HG03103 (cell line): Measurements from ENCODE around the gene SLC25A1.
"Not testable (repeated sequence)": the region's sequence is repeated elsewhere in the genome, so short reads cannot be mapped to it uniquely, and the experiment has no call there.

Experiments
- ATAC-seq: cut with Tn5 transposase; IDR thresholded peaks from one replicate; pipeline ENCODE4 v1.9.1; 2021; ENCODE audit warnings: low read depth; ENCODE audit not compliant: unreplicated experiment

SLC25A1 gene

GRCh38 chr22:19169002-19169946 lies 9.3 kb downstream of the SLC25A1 start:
- ATAC-seq, result no peak

- no peak for ATAC-seq
Observed at GRCh38 chr22:19168088-19168890, 10.2 kb downstream of the SLC25A1 start.

DNA sequence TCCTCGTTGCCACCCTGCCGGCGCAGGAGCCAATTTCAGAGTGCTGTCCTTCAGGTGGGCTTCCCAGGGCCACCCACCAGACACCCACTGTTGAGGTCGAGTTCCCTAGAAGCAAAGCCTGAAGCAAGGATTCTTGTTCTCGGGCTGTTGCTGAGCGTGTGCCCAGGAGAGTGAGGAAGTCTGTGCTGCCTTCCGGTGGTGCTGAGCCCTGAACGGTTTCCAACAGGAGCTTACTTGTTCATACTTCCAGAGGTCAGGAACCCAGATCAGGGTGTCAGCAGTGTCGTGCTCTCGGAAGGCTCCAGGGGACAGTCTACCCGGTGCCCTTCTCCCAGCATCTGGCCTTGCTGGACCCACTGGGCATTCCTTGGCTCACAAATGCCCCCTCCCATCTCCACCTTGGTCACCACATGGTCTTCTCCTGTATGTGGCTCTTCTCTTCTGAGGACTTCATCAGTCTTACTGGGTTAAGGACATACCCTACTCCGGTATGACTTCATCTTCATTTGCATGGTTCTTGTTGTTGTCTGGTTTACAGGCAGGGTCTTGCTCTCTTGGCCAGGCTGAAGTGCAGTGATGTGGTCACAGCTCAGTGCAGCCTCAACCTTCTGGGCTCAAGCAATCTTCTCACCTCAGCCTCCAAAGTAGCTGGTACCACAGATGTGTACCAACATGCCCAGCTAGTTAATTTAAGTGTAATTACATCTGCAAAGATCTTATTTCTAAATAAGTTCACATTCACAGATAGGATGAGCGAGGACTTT lies 11.2 kb downstream of the SLC25A1 start:
- ATAC-seq, result no peak

DNA sequence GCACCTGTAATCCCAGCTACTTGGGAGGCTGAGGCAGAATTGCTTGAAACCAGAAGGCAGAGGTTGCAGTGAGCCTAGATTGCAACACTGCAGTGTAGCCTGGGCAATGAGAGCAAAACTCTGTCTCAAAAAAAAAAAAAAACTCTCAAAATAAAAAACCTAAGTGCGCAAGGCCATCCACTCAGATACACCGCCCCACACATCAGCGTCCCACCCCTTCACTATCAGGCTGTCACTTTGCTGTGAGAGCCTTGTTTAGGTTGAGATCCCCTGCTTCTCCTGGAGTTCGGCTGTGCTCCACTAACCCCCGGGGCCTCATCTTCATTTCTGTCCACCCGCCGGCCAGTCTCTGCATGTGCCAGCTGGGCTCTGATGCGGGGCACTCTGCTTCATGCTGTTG lies 12.1 kb downstream of the SLC25A1 start:
- ATAC-seq, result no peak

- ATAC-seq, result no peak
Observed at GRCh38 chr22:19164425-19164824, 14.1 kb downstream of the SLC25A1 start.

DNA sequence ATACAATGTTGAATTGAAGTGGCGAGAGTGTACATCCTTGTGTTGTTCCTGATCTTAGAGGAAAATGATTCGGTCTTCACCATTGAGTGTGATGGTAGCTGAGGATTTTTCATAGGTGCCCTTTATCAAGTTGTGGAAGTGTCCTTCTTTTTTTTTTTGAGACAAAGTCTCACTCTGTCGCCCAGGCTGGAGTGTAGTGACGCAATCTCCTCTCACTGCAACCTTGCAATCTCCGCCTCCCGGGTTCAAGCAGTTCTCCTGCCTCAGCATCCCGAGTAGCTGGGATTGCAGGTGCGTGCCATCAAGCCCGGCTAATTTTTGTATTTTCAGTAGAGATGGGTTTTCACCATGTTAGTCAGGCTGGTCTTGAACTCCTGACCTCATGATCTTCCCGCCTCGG lies 19.9 kb downstream of the SLC25A1 start:
- ATAC-seq, result not testable (repeated sequence)

- not testable (repeated sequence) for ATAC-seq
Observed at GRCh38 chr22:19156109-19156508, 22.4 kb downstream of the SLC25A1 start.

DNA sequence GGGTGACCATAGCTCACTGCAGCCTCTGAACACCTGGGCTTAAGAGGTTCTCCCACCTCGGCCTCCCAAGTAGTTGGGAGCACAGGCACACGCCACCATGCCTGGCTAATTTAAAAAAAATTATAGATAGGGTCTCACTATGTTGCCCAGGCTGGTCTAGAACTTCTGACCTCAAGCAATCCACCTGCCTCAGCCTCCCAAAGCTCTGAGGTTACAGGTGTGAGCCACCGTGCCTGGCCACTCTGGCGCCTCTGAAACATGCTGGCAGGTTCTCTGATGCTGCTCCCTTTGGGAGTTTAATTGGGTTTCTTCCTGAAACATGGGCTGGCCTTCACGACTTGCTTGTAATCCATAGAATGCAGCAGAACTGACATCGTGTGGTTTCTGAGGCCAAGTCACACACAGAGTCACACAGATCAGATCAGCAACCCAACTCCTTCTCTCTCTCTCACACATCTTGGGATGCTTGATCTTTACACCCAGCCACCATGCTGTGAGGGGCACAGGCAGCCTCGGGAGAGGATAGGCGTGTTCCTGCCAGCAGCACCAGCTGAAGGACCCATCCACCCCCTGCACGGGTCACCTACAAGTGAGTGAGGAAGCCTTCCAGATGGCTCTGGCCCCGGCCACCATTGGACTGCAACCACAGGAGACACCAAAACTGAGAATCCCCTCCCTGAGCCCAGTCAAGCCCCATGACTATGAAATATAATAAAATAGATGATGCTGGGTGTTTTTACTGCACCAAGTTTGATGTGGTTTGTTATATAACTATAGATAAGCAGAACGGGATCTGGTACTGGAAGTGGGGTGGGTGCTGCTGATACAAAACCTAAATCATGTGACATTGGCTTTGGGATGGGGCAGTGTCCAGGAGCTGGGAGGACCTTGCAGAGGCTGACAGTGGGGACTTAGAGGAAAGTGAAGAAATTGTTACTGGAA lies 25.3 kb downstream of the SLC25A1 start:
- ATAC-seq, result no peak

GRCh38 chr22:19151329-19152191 lies 27.0 kb downstream of the SLC25A1 start:
- ATAC-seq, result no peak

GRCh38 chr22:19150482-19151328 lies 27.8 kb downstream of the SLC25A1 start:
- no peak for ATAC-seq

DNA sequence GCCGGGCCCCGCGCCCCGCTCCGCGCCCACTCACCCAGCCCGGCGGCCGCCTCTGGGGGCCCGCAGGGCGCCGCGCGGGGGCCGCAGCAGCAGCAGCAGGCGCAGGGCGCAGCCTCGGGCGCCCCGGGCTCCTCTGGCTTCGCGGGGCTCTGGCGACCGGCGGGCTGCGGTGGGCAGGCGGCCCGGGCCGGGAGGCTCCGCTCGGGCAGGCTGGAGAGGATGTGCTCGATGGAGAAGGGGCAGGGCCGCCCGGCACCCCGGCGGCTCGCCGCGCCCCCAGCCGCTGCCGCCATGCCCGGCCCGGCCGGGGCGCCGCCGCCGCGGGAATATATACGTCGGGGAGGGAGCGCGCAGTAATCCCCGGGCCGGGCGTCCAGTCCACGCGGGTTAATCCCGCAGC lies 28.5 kb downstream of the SLC25A1 start, which contains the start of gene GSC2:
TSS of gene GSC2 (minus strand) at position 302 of the 400 bp plus-strand sequence. CDS start at position 293, 9 bp downstream.
- ATAC-seq, result no peak

DNA sequence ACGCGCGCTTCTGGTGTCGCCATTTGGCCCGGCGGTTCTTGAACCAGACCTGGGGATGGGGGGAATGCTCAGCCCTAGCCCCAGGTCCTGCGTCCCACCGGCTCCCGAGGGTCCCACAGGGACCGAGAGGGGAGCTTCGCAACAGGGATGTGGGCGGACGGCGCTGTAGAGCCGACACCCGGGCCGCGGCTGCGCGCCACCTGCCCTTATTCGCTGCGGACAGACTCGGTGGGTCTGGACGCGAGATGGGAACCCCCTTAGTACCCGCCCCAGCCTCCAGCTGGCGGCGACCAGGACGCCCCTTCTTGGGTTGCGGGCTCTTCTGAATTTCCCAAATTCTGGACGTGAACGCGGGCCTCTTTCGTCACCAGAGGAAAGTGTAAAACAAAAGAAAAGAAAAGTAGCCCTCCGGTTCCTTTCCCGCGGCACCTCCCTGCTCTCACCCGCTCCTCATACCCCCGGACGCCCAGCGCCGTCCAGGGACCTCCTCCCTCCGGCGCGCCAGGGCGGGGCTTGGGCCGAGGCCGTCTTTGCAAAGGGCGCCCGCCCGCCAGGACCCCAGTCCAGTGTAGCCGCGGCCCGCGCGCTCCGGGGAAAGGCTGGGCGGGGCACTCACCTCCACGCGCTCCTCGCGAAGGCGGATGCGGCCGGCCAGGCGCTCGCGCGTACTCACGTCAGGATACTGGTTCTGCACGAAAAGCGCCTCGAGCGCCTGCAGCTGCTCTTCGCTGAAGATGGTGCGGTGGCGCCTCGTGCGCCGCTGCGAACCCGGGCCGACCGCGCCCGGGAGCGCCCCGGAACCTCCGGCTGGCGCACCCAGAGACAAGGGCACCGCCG lies 29.3 kb downstream of the SLC25A1 start:
- no peak for ATAC-seq

- no peak for ATAC-seq
Observed at GRCh38 chr22:19148417-19149046, 30.0 kb downstream of the SLC25A1 start.

DNA sequence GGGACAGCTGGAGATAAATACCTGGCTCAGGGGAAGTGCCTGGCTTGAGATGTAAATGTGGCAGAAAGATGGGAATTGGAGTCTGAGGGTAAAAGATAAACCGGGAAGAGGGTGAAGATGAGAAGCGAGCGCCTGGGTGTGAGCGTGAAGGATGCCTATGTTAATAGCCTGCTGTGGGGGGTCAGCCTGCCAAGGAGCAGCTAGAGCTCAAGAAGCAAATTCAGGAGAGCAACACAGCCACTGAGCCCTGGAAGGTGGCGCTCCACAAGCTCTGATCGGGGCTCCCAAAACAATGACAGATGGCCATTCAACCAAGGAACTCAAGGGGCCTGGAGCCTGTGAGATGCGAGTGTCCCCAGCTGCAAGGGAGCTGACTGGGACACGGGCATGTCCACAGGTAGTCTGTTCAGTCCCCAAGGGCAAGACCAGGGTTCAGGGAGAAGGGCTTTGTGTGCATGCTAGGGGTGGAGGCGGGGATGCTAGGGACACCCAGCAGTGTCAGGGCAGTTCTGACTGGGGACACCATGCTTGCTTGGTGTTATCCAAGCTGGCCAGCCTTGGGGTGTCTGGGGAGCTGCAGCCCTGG lies 31.2 kb downstream of the SLC25A1 start:
- ATAC-seq, result no peak

GRCh38 chr22:19146215-19146968 lies 32.1 kb downstream of the SLC25A1 start:
- ATAC-seq, result no peak
